Effector CD4-positive, alpha-beta T cell (primary cell): ENCODE results near the gene H1-8.
"Not testable (repeated sequence)": the region's sequence is repeated elsewhere in the genome, so short reads cannot be mapped to it uniquely, and the experiment has no call there.

ENCODE experiments used
- DNase-seq: peaks from one replicate; pipeline ENCODE4 v3.0.0-alpha.2; 2020

The H1-8 gene

DNA sequence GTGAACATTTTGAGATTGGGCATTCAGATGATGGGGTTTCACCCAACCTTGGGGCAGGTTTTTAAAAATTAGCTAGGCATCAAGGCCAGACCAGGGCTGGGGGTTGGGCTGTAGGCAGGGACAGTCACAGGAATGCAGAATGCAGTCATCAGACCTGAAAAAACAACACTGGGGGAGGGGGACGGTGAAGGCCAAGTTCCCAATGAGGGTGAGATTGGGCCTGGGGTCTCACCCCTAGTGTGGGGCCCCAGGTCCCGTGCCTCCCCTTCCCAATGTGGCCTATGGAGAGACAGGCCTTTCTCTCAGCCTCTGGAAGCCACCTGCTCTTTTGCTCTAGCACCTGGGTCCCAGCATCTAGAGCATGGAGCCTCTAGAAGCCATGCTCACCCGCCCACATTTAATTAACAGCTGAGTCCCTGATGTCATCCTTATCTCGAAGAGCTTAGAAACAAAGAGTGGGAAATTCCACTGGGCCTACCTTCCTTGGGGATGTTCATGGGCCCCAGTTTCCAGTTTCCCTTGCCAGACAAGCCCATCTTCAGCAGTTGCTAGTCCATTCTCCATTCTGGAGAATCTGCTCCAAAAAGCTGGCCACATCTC lies 8.4 kb upstream of the H1-8 start:
- DNase-seq: no peak

DNA sequence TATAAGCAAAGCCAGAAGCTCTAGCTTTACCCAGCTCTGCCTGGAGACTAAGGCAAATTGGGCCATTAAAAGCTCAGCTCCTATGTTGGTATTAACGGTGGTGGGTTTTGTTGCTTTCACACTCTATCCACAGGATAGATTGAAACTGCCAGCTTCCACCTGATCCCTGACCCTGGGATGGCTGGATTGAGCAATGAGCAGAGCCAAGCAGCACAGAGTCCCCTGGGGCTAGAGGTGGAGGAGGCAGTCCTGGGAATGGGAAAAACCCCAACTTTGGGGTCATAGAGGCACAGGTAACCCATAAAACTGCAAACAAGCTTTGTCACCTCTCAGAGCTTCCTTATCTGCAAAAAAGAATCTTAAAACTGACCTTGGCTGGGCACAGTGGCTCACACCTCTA lies 7.9 kb upstream of the H1-8 start:
- no peak for DNase-seq

DNA sequence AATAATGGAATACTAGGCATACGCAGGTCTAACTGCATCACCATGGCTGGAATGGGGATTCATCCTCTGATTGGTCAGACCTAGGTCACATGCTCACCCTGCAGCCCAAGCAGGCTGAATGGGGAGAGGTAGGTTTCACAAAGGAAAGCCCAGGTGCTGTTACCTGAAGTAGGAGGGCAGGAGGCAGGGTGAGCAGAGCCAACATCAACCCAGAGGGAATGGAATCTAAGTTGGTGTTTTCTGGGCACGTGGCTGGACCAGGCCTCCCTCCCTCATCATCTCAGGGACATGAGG lies 6.7 kb upstream of the H1-8 start:
- no peak for DNase-seq

GRCh38 chr3:129536804-129537203 lies 6.2 kb upstream of the H1-8 start:
- no peak for DNase-seq

- DNase-seq: no peak
Observed at GRCh38 chr3:129539206-129539605, 3.8 kb upstream of the H1-8 start.

- no peak for DNase-seq
Observed at GRCh38 chr3:129540776-129541516, 2.0 kb upstream of the H1-8 start.

DNA sequence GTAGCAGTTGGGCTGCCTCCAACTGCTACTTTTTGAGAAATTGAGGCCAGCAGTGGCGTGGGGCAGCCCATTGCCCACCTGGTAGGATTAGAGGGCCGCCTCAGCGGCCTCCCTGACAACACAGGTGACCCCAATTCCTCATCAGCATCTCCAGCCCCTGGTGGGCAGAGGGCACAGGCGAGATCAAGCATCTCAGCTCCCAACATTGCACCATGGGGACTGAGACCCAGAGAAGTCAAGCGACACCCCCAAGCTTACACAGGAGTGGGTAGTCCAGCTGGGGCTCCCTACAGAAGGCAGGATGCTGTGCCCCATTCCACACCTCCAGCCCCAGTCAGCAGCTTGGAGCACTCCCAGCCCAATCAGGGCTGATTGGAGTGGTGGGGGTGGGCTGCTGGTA lies 228 bp upstream of the H1-8 start:
- no peak for DNase-seq

DNA sequence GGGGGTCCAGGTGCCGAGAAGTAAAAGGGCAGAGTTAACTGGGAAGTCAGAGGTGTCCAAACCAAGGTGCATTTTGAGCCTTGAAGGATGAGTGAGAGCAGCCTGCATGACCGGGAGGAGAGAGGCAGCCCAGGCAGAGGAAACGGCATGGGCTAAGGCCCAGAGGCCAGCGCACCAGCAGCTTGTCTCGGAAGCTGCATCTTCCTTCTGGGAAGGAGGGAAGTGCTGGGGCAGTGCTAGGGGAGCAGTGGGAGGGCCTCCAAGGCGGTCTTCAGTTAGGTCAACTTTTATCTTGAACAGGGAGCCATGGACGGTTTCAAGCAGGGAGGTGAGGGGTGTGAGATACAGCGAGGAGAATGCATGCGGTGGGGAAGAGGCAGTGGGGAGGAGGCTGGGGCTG lies 1.0 kb downstream of the H1-8 start:
- DNase-seq: no peak

DNA sequence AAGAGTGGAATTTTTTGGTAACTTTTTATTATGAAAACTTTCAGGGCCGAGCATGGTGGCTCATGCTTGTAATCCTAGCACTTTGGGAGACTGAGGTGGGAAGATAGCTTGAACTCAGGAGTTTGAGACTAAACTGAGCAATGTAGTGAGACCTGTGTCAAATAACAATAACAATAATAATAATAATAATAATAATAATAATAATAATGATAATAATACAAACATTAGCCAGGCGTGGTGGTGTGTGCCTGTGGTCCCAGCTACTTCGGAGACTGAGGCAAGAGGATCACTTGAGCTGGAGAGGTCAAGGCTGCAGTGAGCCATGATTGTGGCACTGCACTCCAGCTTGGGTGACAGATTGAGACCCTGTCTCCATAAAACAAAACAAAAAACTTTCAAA lies 3.0 kb downstream of the H1-8 start:
- not testable (repeated sequence) for DNase-seq

GRCh38 chr3:129547241-129547640 lies 4.3 kb downstream of the H1-8 start:
- DNase-seq: no peak

GRCh38 chr3:129548104-129548965 lies 5.4 kb downstream of the H1-8 start:
- DNase-seq: no peak

GRCh38 chr3:129549006-129549800 lies 6.2 kb downstream of the H1-8 start:
- no peak for DNase-seq

DNA sequence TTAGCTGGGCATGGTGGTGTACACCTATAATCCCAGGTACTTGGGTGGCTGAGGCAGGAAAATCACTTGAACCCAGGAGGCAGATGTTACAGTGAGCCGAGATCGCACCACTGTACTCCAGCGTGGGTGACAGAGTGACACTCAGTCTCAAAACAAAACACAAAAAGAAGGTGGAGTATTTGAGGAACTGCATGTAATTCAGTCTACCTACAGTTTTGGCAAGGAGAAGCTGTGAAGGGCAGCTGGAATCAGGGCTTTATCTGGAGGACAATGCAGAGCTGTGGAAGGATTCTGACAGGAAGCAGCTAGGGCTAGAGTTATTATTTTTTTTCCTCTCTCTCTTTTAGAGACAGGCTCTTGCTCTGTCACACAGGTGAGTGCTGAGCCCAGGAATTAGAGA lies 6.8 kb downstream of the H1-8 start:
- no peak for DNase-seq

DNA sequence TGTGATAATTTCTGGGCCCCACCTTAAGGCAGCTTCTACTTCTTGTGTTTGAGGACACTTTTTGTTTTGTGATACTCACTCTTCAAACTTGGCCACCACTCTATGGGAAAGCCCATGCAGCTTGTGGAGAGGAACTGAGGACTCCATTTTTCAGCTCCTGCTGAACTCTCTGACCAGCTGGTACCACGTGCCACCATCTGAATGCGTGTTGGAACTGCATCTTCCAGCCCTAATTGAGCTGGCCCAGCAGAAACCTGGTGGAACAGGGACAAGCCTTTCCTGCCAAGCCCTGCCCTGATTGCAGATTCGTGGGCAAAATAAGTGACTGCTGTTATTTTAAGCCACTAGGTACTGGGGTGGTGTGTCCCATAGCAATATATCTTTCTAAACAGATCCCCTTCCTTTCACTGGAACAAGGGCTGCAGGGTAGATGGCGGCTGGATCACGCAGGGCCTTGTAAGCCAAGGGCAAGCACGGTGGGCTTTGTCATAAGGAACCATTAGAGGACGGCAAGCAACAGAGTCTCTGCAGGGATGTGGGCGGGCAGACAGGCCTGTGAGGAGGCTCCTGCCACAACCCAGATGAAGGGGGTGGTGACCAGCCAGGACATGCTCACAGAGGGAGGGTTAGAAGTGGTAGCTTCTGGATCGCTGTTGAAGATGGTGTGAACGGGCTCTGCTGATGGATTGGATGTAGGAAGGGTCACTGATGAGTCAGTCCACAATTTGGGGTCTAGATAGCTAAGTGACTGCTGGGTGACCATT lies 9.5 kb downstream of the H1-8 start:
- no peak for DNase-seq

DNA sequence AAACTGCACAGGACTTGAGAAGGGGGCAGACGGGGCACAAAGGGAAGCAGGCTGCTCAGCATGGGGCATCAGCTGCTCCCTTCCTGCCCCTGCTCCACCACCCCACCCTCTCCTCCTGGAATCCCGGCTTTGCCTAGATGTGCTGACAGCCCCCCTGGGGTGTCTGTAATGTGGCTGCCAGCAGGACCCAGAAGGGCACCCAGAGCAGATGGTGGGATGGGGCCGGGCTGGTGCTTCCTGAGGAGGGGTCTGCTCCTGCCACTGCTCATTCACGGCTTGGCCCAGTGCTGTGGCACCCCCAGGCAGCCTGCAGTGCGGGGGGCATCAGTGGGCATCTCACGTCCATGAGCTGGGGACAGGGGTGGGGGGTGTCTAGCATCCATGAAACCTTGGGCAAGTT lies 10.2 kb downstream of the H1-8 start:
- no peak for DNase-seq

DNA sequence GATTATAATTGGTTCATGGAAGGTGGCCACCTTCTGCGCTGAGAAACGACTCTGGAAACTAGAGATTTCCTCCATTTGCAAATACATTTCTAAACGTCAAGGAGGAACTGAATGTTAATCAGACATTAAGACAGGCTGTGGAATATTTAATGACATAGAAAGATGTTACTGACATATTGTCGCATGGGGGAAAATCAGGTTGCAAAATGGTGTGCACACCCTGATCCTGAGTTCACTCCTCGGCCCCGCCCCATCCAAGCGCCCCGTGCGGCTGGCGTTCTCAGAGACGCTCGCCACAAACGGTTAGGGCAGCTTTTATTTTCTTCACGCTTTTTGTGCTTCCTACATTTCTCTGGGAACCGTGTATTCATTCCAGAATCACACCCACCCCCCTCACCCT lies 10.7 kb downstream of the H1-8 start:
- no peak for DNase-seq

GRCh38 chr3:129554356-129555152 lies 11.6 kb downstream of the H1-8 start:
- DNase-seq: no peak

DNA sequence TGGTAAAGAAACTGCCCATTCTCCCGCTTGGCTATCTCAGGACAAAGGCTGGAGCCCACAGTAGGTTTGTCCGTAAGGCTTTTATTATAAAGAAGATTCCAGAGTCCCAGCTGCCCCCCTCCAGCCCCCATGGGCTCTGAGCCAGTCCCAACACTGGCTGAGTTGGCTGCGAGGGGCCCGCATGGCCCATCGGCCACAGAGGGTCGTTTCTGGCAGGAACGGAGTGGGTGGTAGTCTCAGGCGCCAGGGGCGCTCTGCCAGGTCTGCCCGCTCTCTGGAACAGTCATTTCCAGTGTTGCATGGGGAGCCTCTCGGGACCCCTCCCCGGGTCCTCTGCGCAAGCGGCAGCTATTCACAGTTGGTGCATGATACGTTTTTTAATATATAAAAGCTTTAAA lies 12.2 kb downstream of the H1-8 start:
- no peak for DNase-seq

DNA sequence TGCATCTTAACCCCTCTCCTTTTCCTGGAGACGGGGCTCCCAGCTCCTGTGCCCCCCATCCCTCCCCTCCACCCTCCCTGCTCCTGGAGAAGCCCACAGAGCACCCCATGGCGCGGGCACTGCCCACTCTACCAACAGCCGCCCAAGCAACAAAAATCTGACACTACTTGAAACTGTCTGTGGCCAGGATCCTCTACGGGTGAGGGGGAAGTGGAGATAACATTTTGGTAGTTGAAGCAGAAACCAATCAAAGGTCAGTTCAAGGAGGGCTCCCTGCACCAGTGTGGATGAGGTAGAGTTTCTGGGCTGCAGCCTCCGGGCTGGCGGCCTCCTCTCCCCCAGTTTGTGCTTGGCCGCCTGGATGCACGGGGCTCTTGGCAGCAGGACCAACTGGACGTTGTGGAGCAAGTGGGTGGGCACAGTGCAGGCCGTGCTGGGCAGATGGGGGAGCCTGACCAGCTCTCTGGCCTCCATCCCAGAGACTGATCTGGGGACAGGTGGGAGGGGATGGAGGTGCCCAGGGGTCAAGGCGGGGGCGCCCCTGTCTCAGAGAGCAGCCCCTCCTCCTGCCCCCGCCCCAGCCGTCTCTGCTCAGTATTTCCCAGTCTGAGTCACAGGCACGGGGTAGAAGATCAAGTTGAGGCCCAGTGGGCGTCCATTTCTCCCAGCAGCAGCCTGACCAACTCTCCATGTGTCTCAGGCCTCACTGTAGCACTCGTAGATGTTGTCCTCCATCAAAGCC lies 12.8 kb downstream of the H1-8 start:
- DNase-seq: no peak

GRCh38 chr3:129556358-129556695 lies 13.4 kb downstream of the H1-8 start:
- DNase-seq: no peak
